ENCODE measurements around the gene COMT. TPM values are rescaled to one million over a fixed set of nuclear protein-coding genes. Genes with fewer than 3 reads are reported as not detected.
A peak's percentile ranks its signal among the peaks of the same experiment; 100 is the strongest.
"Not testable (repeated sequence)": the region's sequence is repeated elsewhere in the genome, so short reads cannot be mapped to it uniquely, and the experiment has no call there.

COMT gene
- total RNA-seq (2014; rRNA removed; shearing (Covaris generic)), result 665 and 669 TPM in 2 replicates

DNA sequence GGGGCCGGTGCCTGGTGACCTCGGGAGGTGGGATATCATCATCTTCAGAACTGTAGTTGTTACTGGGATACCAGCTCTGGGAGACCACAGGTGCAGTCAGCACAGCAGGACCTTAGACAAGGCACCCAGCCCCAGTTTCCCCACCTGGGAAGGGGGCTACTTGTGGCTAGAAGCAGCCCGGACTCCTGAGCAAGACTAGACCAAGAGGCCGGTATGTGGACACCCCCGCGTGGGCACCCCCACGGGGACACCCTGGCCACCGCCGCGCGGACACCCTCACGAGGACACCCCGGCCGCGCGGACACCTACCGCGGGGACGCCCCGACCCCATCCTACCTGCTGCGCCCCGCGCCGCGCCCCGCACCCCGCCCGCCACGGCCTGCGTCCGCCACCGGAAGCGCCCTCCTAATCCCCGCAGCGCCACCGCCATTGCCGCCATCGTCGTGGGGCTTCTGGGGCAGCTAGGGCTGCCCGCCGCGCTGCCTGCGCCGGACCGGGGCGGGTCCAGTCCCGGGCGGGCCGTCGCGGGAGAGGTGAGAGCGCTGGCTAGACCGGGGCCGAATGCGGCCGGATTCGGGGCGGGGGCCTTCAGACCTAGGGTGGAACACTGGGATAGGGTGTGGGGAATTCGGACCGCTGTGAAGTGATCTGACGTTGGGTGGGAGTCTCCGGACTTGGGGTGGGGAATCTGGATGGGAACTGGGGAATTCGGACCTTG is at the start of gene COMT, which contains the start of gene TXNRD2:
COMT (plus strand) TSS at position 408 of the 718 bp plus-strand sequence. CDS start 20,755 bp downstream, outside the sequence.
TXNRD2 (minus strand) TSS at position 454 of the 718 bp plus-strand sequence; CDS start at position 439, 15 bp downstream.
- peak; percentile 92 for DNase-seq (ENCODE audit: low spot score)

- DNase-seq (ENCODE audit: low spot score), result no peak
Measured at GRCh38 chr22:19892257-19892879, 49.2 kb upstream of the COMT start.

DNA sequence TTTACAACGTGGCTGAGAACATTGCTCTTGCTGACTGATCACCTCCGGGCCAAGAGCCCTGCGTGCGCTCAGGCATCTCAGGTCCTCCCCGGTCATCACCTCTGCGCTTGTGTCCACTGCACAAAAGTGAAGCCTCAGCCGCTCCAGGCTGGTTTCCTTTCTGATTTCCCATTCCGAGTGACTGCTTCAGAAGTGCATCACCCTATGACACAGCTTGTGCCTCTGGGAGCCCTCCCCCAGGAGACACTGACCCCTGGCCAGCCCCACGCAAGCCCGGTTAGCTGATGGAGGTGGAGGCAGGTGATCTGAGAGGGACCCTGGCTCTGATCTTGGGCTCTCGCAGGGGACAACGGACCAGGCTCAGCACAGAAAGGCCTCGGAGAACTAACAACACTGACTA is 48.6 kb upstream of the COMT start:
- DNase-seq (ENCODE audit: low spot score), result no peak

GRCh38 chr22:19893363-19893762 is 48.2 kb upstream of the COMT start:
- no peak for DNase-seq (ENCODE audit: low spot score)

DNA sequence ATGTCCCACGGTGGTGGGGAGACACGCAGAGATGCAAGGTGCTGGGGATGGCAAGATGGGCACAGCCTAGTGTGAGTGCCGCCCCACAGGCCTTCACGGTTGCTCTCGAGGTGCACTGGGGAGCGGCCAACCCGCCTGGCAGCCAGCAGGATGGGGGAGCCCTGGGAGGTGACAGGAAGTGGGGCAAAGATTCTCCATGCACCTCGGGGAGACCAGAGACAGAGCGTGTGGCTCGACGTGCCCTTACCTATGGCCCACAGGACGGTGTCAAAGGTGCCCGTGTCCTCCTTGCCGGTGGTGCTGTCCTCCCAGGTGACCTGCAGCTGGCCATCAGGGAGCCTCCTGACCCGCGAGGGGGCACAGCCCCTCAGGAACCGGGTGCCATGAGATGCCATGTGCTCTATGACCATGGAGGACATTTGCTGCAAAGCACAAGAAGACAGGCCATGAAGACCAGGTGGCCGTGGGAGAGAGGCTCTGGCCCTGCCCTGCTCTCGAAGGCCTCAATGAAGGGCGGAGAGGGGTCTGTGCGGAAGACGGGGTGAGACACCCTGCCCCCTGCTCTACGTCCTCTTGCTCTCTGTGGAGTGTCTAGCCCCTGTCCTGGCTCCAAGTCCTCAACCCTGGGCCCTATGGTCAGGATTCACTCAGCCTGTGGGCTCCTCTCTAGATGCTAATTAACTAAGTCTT is 46.3 kb upstream of the COMT start:
- DNase-seq (ENCODE audit: low spot score), result no peak

DNA sequence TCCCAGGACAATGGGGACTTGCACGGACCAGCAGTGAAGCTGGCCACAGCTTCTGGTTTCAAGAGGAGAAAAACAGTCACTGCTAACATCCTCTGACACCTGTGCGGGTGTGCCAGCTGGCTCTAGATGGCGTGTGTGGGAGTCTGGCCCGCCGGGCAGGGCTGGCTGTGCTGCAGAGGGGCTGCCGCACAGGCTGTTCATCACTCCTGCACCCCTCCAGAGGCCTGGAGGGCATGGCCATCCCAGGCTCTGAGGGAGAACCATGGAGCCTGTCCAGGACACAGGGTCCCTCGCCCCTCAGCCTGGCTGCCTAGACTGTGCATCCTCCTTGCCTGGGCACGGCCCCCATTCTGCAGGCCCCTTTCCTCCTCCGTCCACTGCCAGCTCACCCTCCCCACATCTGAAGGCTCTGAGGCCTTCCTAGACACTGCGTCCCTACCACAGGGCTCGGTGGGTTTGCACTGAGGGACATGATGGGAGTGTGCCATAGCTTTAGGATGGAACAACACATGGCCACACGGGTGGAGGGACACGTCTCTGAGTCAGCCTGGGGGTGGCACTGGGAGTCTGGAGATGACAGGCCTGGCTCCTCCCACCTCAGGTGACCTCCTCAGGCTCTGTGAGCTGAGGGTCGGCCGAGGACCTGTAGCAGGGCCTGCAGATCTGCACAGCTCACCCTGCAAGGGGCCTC is 44.8 kb upstream of the COMT start:
- no peak for DNase-seq (ENCODE audit: low spot score)

DNA sequence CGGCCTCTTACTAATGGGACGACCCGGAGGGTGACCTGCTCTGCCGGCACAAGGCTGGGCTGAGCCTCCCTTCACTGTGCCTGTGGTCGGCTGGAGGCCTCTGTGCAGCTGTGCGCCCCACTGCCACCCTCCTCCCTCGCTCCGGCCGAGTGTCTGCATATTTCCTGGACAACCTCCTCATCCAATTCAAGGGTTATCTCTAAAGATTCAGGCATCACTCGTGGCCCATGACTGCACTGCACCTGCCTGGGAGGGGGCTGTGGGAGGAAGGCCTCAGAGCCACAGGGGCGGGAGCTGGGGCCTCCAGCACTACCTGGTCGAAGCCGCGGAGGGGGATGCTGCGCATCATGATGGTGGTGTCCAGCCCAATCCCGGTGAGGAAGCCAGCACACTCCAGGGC is 43.8 kb upstream of the COMT start:
- no peak for DNase-seq (ENCODE audit: low spot score)

- DNase-seq (ENCODE audit: low spot score), result no peak
Measured at GRCh38 chr22:19898145-19898544, 43.4 kb upstream of the COMT start.

DNA sequence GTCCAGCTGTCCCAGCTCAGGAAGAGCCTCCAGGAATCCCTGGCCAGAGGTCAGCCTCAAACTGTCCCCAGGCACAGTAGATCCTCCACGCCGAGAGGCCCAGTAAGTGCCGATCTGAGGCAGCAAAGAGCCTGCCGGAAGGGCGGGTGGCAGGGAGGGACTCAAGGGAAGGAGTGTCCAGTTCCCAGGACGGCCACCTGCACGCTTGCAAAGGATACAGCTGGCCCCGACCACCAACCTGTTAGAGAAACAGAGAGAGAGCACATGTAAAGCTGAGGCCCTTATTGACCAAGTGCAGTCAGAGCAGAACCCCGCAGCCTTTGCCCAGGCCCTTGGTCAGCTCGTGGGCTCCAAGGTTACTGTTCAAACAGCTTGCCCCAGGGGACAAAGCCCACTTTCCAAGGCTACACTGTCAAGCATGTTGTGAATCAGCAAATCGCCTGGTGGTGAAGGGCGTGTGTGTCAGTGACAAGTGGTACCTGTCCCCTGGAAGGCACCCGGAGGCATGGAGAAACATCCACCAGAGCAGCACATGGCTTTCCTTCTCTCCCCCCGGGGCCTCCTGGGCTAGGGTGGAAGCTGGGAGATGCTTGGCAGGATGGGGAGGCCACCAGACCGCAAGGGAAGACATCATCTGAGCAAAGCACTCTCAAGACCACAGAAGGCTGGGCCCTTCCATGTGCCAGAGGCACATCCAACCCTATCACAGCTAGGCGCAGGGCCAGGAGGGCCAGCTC is 42.6 kb upstream of the COMT start:
- no peak for DNase-seq (ENCODE audit: low spot score)

DNA sequence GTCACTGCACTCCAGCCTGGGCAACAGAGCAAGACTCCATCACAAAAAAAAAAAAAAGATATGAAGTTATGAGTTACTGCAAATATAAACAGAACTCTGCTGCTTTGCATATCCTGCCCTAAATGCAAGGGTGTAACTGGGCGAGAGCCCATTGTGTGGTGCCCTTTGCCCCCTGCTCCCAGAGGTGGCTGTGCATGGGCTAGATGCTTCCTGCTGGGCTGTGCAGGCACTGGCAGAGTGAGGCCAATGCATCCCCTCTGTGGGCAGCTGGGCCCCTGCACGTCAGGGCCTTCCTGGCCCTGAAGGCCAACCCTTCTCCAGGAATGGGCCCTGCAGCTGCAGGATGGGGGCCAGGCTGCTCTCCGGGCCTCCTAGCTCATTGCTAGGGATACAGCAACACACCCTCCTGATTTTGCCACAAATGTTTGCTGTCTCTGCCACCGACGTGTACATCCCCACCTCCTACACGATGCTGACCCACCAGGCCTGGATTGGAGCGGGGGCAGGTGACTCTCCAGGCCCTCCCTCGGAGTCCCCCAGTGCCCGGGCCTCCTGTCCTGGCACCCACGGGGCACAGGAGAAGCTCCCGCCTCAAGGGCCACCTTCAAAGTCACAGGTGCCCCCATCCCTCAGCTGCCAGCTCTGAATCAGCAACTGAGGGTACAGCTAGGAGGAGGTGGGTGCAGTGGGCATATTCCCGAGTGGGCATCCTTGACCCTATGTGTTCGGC is 40.7 kb upstream of the COMT start:
- no peak for DNase-seq (ENCODE audit: low spot score)

DNA sequence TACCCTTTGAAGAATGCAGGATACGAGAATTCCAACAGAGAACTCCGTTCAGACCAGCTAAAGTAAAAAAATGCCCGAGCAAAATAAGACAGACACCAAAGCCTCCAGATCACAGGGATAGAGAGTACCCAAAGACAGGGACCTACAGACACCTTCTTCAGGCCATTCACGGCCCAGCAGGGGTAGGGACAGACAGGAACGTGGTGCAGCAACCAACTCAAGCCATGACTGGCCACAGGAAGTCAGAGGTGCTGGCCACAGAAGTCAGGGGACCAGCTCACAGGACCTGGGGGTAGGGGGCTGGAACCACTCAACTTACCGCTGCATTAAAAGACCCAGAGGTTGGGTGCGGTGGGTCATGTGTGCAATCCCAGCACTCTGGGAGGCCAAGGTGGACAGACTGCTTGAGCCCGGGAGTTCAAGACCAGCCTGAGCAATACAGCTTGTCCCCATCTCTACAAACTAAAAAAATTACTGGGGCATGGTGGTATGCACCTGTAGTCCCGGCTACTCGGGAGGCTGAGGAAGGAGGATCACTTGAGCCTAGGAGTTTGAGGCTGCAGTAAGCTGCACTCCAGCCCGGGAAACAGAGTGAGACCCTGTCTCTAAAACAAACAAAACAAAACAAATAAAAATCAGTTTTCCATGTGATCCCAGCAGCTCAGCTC is 39.9 kb upstream of the COMT start:
- no peak for DNase-seq (ENCODE audit: low spot score)

DNA sequence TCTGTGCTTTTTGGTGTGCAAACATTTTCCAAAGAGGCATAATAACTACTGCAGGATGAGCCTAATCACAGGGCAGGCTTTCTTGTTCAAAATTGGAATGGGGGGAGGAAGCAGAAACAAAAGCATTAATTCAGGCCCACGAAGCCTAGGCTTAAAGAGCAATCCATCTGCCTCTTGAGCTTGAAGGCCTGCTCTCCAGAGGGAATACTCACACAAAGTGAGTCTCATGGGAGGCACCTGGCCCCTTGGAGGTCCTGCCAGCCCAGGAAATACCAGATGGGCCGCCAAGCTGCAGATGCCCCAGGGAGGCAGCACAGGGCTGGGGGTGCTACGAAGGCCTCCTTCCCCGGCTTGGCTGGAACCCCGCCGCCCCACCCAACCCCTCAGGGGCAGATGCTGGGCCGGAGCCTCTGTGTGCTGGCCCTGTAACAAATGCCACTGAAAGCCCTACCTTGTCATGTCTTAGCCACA is 39.3 kb upstream of the COMT start:
- DNase-seq (ENCODE audit: low spot score), result no peak

- no peak for DNase-seq (ENCODE audit: low spot score)
Measured at GRCh38 chr22:19903031-19903430, 38.5 kb upstream of the COMT start.

DNA sequence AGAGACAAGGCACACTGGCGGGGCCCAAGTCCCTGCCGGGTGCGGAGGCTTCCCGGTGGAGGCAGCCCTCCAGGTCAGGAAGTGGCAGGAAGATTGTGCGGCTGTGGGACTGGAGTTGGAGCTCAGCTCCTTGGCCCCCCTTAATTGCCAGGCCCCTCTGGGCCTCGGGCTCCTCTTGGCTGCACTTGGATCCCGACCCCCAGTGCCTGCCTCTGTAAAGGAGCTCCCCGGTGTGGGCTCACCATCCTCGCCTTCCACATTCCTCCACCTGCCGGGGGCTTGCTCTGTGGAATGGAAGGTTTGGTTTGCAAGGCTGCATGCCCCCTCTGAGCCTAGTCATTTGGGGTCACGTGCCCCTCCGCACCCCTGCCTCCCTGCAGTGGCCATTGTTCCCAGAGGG is 38.1 kb upstream of the COMT start:
- DNase-seq (ENCODE audit: low spot score), result no peak

- DNase-seq (ENCODE audit: low spot score), result no peak
Measured at GRCh38 chr22:19904174-19904856, 37.3 kb upstream of the COMT start.

- no peak for DNase-seq (ENCODE audit: low spot score)
Measured at GRCh38 chr22:19904935-19905334, 36.6 kb upstream of the COMT start.

GRCh38 chr22:19905347-19906276 is 36.0 kb upstream of the COMT start:
- no peak for DNase-seq (ENCODE audit: low spot score)

GRCh38 chr22:19906864-19907263 is 34.7 kb upstream of the COMT start:
- DNase-seq (ENCODE audit: low spot score), result not testable (repeated sequence)
